NB4 (cell line): Measurements from ENCODE around the gene DENND1A.

Source experiments
- POLR2A ChIP-seq: IDR thresholded peaks from 2 replicates; pipeline ENCODE4 v1.6.1; 2011; ENCODE audit warnings: mild to moderate bottlenecking; ENCODE audit not compliant: insufficient read length; ENCODE audit errors: extremely low read depth
- TF ChIP-seq, protein P1 (sequence below): IDR thresholded peaks from one replicate; pipeline ENCODE4 v1.5.1; 2012; ENCODE audit warnings: low read depth, low read length
- TF ChIP-seq, protein P2 (sequence below): IDR thresholded peaks from 2 replicates; pipeline ENCODE4 v1.6.1; 2011; ENCODE audit warnings: low read depth, low read length

DNA sequence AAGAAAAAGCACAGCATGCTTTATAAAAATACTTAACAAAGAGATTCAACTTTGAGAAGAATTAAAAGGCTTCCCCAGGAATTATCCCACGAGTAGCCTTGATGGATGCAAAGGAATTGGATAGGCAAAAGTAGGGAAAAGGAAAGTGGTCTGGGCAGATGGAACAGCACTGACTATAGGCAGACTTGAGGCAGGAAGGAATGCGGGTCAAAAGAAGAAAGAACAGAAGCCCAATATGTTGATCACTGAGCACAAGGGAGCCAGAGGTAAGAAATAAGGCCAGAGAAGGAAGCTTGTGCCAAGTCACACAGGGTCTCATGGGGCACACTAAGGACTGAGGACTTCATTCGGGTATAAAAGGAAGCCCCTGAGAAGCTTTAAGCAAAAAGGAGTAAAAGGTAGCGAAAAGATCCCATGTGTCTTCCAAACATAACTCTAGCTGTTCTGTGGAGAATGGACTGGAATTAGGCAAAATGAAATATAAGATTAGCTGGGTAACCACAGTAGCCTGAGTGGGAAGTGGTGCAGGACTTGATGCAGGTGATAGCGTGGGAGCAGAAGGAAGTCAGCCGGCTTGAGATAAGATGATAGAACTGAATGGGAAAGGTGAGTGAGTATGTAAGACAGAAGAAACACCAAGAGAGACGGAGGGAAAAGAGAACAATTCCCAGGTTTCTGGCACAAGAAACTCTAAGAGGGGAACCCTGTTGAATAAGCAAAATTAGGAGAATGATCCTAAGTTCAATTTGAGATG lies 106.6 kb downstream of the DENND1A start:
- TF ChIP-seq, protein P1, sequence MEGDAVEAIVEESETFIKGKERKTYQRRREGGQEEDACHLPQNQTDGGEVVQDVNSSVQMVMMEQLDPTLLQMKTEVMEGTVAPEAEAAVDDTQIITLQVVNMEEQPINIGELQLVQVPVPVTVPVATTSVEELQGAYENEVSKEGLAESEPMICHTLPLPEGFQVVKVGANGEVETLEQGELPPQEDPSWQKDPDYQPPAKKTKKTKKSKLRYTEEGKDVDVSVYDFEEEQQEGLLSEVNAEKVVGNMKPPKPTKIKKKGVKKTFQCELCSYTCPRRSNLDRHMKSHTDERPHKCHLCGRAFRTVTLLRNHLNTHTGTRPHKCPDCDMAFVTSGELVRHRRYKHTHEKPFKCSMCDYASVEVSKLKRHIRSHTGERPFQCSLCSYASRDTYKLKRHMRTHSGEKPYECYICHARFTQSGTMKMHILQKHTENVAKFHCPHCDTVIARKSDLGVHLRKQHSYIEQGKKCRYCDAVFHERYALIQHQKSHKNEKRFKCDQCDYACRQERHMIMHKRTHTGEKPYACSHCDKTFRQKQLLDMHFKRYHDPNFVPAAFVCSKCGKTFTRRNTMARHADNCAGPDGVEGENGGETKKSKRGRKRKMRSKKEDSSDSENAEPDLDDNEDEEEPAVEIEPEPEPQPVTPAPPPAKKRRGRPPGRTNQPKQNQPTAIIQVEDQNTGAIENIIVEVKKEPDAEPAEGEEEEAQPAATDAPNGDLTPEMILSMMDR: no peak
- TF ChIP-seq POLR2A: no peak
- TF ChIP-seq, protein P2, sequence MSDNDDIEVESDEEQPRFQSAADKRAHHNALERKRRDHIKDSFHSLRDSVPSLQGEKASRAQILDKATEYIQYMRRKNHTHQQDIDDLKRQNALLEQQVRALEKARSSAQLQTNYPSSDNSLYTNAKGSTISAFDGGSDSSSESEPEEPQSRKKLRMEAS: no peak
